Measurements from ENCODE around the gene PDZRN4.
"Not testable (repeated sequence)": the region's sequence is repeated elsewhere in the genome, so short reads cannot be mapped to it uniquely, and the experiment has no call there.

- not testable (repeated sequence) for TF ChIP-seq EP300 (conservative IDR thresholded peaks at IDR 0.05; ENCODE audit: poor library complexity, severe bottlenecking); CTCF (IDR thresholded peaks at IDR 0.05; ENCODE audit: poor library complexity, severe bottlenecking); POLR2AphosphoS5 (IDR thresholded peaks at IDR 0.05); EZH2 (IDR thresholded peaks at IDR 0.05; ENCODE audit: borderline replicate concordance, insufficient read depth, low read length, poor library complexity, severe bottlenecking); SMC3 (conservative IDR thresholded peaks at IDR 0.05; ENCODE audit: poor library complexity); TAF1 (IDR thresholded peaks at IDR 0.05; ENCODE audit: low read depth)
Observed at GRCh38 chr12:41280341-41281095, 92.4 kb downstream of the PDZRN4 start.
